Muscle of leg (tissue), 11 donors: ENCODE results near the gene ARHGAP22. TPM values are rescaled to one million over a fixed set of nuclear protein-coding genes. Genes with fewer than 3 reads are reported as not detected.
"Not testable (repeated sequence)": the region's sequence is repeated elsewhere in the genome, so short reads cannot be mapped to it uniquely, and the experiment has no call there.

Source experiments
- DNase-seq: peaks from one replicate; pipeline ENCODE4 v3.0.0; 2013
- H3K27ac ChIP-seq: one replicate; pipeline ENCODE4 v1.5.1; 2013; ENCODE audit warnings: mild to moderate bottlenecking, low read length, control low read depth
- H3K27me3 ChIP-seq: one replicate; pipeline ENCODE4 v1.6.1; 2013; ENCODE audit warnings: low read length; ENCODE audit not compliant: control insufficient read depth, insufficient read depth
- H3K36me3 ChIP-seq: one replicate; pipeline ENCODE4 v1.6.1; 2013; ENCODE audit warnings: low read length; ENCODE audit not compliant: control insufficient read depth, insufficient read depth
- H3K4me1 ChIP-seq: one replicate; pipeline ENCODE4 v1.6.1; 2013; ENCODE audit warnings: low read length; ENCODE audit not compliant: control insufficient read depth, insufficient read depth
- H3K4me3 ChIP-seq: one replicate; pipeline ENCODE4 v1.5.1; 2013; ENCODE audit warnings: low read length, control low read depth
- H3K9me3 ChIP-seq: replicated peaks from 2 replicates; pipeline ENCODE4 v1.6.1; 2013; ENCODE audit warnings: low read depth, low read length; ENCODE audit not compliant: control insufficient read depth
- WGBS: methylation state at CpG from one replicate; pipeline ENCODE4 v1.1.5; 2013; ENCODE audit warnings: missing lambda C conversion rate; ENCODE audit not compliant: insufficient coverage; 5-methylcytosine and 5-hydroxymethylcytosine counted together
- polyA plus RNA-seq, 8 donors: library from polyadenylated mRNA; unstranded; fragments of 120-200 nt; gene quantifications; one replicate each; pipeline versions ENCODE4 v1.2.1 to v1.2.3, GENCODE V29; 2013; ENCODE audit warnings: inconsistent platforms in 1 of 8, low replicate concordance in 1 of 8; ENCODE audit not compliant: insufficient read length in 8 of 8, insufficient read depth in 1 of 8
- total RNA-seq: library from RNA; stranded (reverse); fragments of 120-200 nt; gene quantifications from one replicate; pipeline ENCODE4 v1.2.4, GENCODE V29; 2013

ARHGAP22 gene
- total and polyA plus RNA-seq, 9 donors = 0.72 to 3.0 (median 1.2) TPM

DNA sequence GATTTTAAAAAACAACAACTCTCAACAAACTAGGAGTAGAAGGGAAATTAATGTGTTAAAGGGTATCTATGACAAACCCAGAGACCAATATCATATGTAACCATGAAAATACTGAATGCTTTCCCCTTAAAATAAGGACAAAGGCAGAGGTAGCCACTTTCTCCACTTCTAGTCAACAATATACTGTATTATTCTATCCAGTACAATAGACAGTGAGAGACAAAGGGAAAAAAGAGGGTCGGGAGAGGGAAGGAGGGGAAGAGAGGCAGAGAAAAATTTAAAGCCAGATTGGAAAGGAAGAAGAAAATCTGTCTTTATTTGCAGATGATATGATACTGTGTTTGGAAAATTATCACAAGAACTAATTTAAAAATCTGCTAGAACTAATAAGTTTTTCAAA, 40.7 kb upstream of the ARHGAP22 start:
- no CpG with 5 or more reads among the region's 1 CpG for WGBS
- no peak for DNase-seq
- Histone ChIP-seq H3K36me3 (no peaks in the 10 kb centered on the region), H3K9me3 (no peaks in the 10 kb centered on the region), H3K27me3 (peaks cover 3% of the 10 kb centered on the region), H3K27ac (no peak overlapping the region), H3K4me3 (no peak overlapping the region), H3K4me1 (no peaks in the 10 kb centered on the region)

DNA sequence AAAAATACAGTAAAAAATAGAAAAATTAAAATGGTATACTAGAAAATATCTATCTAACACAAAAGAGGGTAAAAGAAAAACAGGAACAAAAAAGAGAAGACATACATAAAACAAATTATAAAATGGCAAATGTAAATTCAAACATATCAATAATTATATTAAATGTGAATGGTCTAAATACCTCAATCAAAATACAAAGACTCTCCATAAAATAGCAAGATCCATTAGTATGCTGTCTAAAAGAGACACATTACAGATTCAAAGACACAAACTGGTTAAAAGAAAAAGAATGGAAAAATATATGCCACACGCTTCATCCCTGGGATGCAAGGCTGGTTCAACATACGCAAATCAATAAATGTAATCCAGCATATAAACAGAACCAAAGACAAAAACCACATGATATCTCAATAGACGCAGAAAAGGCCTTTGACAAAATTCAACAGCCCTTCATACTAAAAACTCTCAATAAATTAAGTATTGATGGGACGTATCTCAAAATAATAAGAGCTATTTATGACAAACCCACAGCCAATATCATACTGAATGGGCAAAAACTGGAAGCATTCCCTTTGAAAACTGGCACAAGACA, 36.3 kb upstream of the ARHGAP22 start:
- H3K9me3 ChIP-seq, DNase-seq, H3K27ac ChIP-seq, H3K27me3 ChIP-seq, H3K4me3 ChIP-seq, H3K36me3 ChIP-seq, H3K4me1 ChIP-seq: not testable (repeated sequence)
- no CpG with 5 or more reads among the region's 4 CpGs for WGBS

DNA sequence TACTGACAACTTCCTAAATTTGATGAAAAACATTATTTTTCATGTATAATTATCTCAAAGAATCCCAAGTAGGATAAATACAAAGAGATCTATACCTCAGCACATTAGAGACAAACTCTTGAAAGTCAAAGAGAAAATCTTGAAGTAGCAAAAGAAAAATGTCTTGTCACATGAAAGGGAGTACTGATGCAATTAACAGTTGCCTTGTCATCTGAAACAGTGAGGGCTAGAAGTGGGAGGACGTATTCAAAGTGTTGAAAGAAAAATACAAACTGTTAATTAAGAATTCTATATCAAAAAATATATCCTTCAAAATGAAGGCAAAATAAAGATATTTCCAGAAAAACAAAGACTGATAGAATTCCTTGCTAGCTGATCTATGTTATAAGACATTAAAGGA, 35.5 kb upstream of the ARHGAP22 start:
- DNase-seq = no peak
- Histone ChIP-seq H3K36me3 (no peaks in the 10 kb centered on the region), H3K27ac (no peak overlapping the region), H3K27me3 (no peaks in the 10 kb centered on the region), H3K4me1 (no peaks in the 10 kb centered on the region), H3K4me3 (no peak overlapping the region), H3K9me3 (no peaks in the 10 kb centered on the region)
- no CpG with 5 or more reads among the region's 1 CpG for WGBS

DNA sequence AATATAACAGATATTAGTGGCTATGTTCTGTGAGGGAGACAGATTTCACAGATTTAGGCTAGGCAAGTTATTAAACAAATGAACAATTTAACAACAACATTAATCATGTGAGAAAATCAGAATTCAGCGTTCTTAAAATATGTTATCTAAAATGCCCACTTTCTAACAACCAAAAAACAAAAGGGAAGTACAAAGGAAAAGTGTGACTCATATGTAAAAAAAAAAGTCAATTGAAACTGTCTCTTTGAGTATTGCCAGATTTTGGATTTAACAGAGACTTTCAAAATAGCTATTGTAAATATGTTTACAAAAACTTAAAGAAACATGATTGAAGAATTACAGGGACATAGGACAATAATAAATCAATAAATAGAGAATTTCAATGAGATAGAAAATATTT, 34.8 kb upstream of the ARHGAP22 start:
- Histone ChIP-seq H3K9me3 (no peaks in the 10 kb centered on the region), H3K27ac (no peak overlapping the region), H3K36me3 (no peaks in the 10 kb centered on the region), H3K4me1 (no peaks in the 10 kb centered on the region), H3K27me3 (no peaks in the 10 kb centered on the region), H3K4me3 (no peak overlapping the region)
- no peak for DNase-seq
- WGBS = no CpG with 5 or more reads among the region's 1 CpG

DNA sequence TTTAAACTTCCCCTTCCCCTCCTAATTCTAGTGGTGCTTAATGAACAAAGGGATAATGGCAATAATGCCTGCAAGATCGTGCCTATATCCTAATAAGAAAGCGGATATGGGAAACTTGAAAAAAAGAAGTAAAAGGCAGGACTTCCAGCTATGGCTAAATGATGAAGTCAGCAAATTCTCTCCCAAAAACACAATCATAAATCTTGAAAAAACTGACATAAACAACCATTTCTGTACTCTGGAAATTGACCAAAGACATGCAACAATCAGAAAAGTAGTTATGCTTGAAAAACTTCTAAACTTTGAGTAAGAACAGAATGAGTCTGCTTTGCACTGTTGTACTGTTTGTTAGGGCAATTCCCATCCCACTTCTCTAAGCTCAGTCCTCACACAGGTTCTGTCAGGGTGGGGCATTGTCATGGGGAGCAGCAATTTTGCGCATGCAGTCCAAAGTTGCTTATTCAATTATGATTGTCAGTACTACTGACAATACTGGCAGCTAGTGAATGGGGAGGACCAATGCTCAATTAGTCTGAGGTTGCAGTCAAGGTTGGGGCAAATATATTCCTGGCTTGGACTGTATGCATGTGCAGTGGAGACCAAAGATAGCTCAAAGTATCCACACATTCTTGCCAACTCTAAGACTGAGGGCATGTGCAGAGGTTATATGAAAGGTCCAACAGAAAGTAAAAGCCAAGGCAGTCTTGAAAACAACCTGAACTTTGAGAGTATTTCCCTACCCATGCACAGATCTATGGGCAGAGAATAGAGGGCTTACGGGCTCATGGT, 34.1 kb upstream of the ARHGAP22 start:
- Histone ChIP-seq H3K27ac (no peak overlapping the region), H3K9me3 (no peaks in the 10 kb centered on the region)
- no CpG with 5 or more reads among the region's 4 CpGs for WGBS

DNA sequence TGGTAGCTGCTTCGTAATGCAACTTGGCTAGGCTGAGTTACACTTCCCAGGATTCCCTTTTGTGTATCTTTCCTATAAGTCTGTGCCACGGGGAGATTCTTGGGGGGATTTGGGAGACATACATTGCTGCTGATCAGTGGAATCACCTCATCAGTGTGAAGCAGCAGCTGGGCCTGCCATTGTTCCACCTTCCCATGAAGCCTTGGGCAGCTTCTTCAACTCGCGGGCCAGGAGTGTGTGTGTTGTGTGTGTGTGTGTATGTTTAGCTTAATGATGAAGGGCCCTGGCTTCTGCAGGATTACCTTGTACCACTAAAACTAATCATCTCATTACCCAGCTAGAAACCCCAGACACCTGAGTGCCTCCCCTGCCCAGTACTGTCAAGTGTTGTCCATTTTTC, 33.3 kb upstream of the ARHGAP22 start:
- H3K27ac ChIP-seq = no peak overlapping the region
- WGBS = 40% methylated on average over 1 of the region's 4 CpGs
- no peak overlapping the region for H3K4me3 ChIP-seq
- no peaks in the 10 kb centered on the region for H3K36me3 ChIP-seq
- DNase-seq = no peak
- H3K27me3 ChIP-seq = no peaks in the 10 kb centered on the region
- H3K9me3 ChIP-seq = no peaks in the 10 kb centered on the region
- H3K4me1 ChIP-seq = no peaks in the 10 kb centered on the region

More for the DNA sequence above, 34.1 kb upstream of the ARHGAP22 start:
- H3K4me1 ChIP-seq = no peaks in the 10 kb centered on the region
- H3K27me3 ChIP-seq = no peaks in the 10 kb centered on the region
- no peak for DNase-seq
- H3K4me3 ChIP-seq = no peak overlapping the region
- no peaks in the 10 kb centered on the region for H3K36me3 ChIP-seq

DNA sequence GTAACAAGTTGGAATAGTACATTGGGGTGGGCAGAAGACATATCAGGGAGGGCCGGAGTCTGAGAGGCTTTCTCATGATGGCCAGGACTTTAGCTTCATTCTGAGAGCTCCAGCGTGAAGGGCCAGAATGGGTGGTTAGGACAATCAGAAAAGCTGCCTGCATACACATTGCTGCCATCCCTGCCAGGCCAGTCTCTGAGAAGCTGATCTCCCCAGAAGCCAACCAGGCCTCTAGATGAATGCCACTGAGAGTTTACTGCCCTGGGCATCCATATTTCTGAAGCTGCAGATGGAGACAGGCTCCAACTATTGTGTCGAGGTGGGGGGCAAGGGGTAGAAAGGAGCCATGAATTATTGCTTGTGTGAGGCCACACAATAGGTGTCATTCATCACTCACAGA, 32.0 kb upstream of the ARHGAP22 start:
- Histone ChIP-seq H3K27me3 (no peaks in the 10 kb centered on the region), H3K4me3 (no peak overlapping the region), H3K4me1 (no peaks in the 10 kb centered on the region), H3K9me3 (no peaks in the 10 kb centered on the region), H3K36me3 (no peaks in the 10 kb centered on the region), H3K27ac (no peak overlapping the region)
- no peak for DNase-seq
- WGBS = 92% methylated on average over 3 of the region's 3 CpGs

DNA sequence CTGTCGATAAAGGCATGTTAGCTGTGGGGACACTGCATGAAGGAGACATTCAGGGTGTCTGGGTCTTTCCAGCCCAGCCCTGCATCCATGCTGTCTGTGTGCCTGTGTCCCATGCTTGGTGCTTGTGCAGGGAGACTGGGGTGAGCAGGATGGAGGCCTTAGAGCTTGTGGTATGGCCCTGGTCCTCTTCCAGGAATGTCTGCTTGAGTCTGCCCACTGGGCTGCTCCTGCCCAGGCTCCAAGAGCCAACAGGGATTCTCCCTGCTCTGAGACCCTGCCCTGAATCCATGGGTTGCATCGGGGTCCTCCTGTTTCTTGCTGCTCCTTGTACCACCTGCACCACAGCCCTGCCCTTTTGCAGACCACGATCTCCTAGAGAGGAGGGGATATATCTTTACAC, 31.4 kb upstream of the ARHGAP22 start:
- WGBS = 70% methylated on average over 2 of the region's 3 CpGs
- Histone ChIP-seq H3K4me3 (no peak overlapping the region), H3K27me3 (no peaks in the 10 kb centered on the region), H3K4me1 (no peaks in the 10 kb centered on the region), H3K36me3 (no peaks in the 10 kb centered on the region), H3K27ac (no peak overlapping the region), H3K9me3 (no peaks in the 10 kb centered on the region)
- DNase-seq = no peak

DNA sequence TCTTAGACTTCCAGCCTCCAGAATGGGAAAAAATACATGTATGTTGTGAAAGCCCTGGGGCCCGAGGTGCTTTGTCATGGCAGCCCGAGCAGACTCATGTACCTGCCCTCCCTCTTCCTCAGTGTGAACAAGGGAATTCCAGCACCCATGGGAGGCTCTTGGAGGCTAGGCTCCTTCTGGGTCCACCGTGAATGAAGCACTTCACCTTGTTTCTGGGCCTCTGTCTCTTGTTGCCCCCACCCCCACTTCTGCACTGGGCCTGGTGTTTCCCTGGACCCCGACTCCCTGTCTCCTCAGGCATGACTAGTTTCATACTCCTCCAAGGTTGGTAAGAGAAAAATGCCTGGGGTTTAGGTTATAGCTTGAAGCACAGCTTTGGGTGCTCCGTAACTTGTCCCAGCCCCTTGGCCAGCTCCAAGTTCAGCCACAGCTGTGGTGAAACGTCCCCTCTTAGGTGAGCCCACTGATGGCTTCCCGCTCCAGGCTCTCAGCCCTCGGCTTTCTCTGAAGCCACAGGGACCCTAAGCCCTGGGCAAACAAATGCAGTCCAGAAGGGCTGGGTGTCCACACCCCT, 30.2 kb upstream of the ARHGAP22 start:
- Histone ChIP-seq H3K27me3 (no peaks in the 10 kb centered on the region), H3K4me3 (no peak overlapping the region), H3K27ac (no peak overlapping the region), H3K9me3 (no peaks in the 10 kb centered on the region), H3K4me1 (no peaks in the 10 kb centered on the region), H3K36me3 (no peaks in the 10 kb centered on the region)
- no peak for DNase-seq
- 81% methylated on average over 5 of the region's 8 CpGs for WGBS

DNA sequence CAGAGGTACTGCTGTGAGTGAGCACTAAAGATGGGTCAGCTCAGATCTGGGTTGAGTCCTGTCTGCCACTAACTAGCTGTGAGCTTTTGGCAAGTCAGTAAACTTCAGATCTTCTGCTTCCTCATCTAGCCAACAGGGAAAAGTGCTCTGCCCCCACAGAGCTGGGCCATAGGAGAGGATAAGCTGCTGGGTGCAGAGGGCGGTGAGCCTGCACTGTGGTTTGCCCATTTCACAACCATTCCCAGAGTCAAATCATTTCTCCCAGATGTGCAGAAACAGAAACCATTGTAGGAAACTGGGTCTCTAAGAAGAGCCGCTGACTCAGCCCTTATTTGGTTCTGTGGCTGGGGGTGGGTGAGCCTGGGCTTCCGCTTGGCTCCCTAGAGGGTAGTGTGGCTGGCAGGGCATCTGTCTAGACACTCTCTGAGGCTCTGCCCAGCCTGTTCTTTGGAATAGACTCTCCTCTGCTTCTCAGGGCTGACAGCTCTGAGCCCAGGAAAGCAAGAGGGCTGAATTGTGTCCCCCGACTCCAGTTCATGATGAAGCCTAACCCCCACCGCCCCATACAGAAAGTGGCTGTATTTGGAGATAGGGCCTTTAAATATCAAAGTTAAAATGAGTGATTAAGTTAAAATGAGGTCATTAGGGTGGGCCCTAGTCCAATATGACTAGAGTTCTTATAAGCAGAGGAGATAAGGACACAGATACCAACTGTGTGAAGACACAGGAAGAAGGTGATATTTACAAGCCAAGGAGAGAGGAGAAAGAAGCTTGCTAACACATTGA, 29.5 kb upstream of the ARHGAP22 start:
- WGBS = 40% methylated on average over 1 of the region's 5 CpGs
- DNase-seq = peak; percentile 85

More for the DNA sequence above, 29.5 kb upstream of the ARHGAP22 start:
- no peak overlapping the region for H3K27ac ChIP-seq
- H3K9me3 ChIP-seq = no peaks in the 10 kb centered on the region
- H3K36me3 ChIP-seq = no peaks in the 10 kb centered on the region
- H3K4me3 ChIP-seq = no peak overlapping the region
- no peaks in the 10 kb centered on the region for H3K27me3 ChIP-seq
- H3K4me1 ChIP-seq = no peaks in the 10 kb centered on the region
